Measurements from ENCODE around the gene RAPSN. TPM values are rescaled to one million over a fixed set of nuclear protein-coding genes. Genes with fewer than 3 reads are reported as not detected.
"Not testable (repeated sequence)": the region's sequence is repeated elsewhere in the genome, so short reads cannot be mapped to it uniquely, and the experiment has no call there.

Gene RAPSN
- polyA plus RNA-seq, 1 donor from 2014 or later = not detected

DNA sequence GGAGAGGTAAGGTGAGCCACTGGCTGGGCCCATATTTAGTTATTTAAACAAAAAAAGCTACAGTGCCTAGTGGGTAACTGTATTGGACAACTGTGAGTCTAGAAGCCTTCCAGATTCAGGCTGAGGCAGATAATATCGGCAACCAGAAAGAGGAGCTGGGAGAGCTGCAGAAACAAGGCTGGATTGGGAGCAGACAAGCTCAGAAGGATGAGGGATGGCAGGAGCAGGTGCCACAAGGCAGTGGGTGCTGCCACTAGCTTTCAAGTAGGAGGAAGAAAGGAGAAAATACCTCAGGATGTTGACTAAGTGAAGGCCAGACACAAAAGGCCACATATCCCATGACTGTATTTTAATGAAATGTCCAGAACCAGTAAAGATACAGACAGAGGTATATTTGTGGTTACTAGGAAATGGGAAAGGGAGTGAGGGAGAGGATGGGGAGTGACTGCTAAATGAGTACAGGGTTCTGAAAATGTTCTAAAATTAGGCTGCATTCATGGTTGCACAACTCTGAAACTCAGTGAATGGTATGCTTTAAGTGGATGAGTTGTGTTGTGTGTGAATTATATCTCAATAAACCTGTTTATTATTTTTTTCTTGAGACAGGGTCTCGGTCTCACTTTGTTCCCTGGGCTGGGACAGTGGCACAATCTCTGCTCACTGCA, 11.8 kb upstream of the RAPSN start:
- no peak overlapping the region for H2AFZ ChIP-seq (ENCODE audit: low read depth, low read length)
- no peaks in the 10 kb centered on the region for H3F3A ChIP-seq (ENCODE audit: insufficient read depth, low read length, poor library complexity, severe bottlenecking)
- no peaks in the 10 kb centered on the region for H3K27me3 ChIP-seq (ENCODE audit: insufficient read depth, low read depth, low read length)
- no peaks in the 10 kb centered on the region for H3K9me3 ChIP-seq (ENCODE audit: low read length)
- no peaks in the 10 kb centered on the region for H3K79me2 ChIP-seq (replicated peaks; ENCODE audit: insufficient read depth, low read length)
- no peak overlapping the region for H3K4me2 ChIP-seq (ENCODE audit: low read length)
- H3K9me2 ChIP-seq (ENCODE audit: insufficient read depth, low read length) = no peaks in the 10 kb centered on the region
- H3K36me3 ChIP-seq (ENCODE audit: insufficient read depth, low read length) = no peaks in the 10 kb centered on the region
- H3K27ac ChIP-seq (ENCODE audit: low read length) = no peak overlapping the region
- no peaks in the 10 kb centered on the region for H4K20me1 ChIP-seq (ENCODE audit: insufficient read depth)
- no peak overlapping the region for H3K4me3 ChIP-seq (ENCODE audit: low read length)
- no peak for TF ChIP-seq EP300 (conservative IDR thresholded peaks at IDR 0.05; ENCODE audit: poor library complexity, severe bottlenecking)
- TF ChIP-seq RAD21 (conservative IDR thresholded peaks at IDR 0.05) = no peak
- TF ChIP-seq MXI1 (conservative IDR thresholded peaks at IDR 0.05; ENCODE audit: poor library complexity, severe bottlenecking) = no peak
- no peak for TF ChIP-seq POLR2AphosphoS5 (IDR thresholded peaks at IDR 0.05)
- TF ChIP-seq SMC3 (conservative IDR thresholded peaks at IDR 0.05; ENCODE audit: poor library complexity) = no peak
- TF ChIP-seq EZH2 (IDR thresholded peaks at IDR 0.05; ENCODE audit: borderline replicate concordance, insufficient read depth, low read length, poor library complexity, severe bottlenecking) = no peak
- no peak for TF ChIP-seq TAF1 (IDR thresholded peaks at IDR 0.05; ENCODE audit: low read depth)
- TF ChIP-seq, protein P1, sequence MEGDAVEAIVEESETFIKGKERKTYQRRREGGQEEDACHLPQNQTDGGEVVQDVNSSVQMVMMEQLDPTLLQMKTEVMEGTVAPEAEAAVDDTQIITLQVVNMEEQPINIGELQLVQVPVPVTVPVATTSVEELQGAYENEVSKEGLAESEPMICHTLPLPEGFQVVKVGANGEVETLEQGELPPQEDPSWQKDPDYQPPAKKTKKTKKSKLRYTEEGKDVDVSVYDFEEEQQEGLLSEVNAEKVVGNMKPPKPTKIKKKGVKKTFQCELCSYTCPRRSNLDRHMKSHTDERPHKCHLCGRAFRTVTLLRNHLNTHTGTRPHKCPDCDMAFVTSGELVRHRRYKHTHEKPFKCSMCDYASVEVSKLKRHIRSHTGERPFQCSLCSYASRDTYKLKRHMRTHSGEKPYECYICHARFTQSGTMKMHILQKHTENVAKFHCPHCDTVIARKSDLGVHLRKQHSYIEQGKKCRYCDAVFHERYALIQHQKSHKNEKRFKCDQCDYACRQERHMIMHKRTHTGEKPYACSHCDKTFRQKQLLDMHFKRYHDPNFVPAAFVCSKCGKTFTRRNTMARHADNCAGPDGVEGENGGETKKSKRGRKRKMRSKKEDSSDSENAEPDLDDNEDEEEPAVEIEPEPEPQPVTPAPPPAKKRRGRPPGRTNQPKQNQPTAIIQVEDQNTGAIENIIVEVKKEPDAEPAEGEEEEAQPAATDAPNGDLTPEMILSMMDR (IDR thresholded peaks at IDR 0.05; ENCODE audit: poor library complexity, severe bottlenecking) = no peak
- TF ChIP-seq, protein P2, sequence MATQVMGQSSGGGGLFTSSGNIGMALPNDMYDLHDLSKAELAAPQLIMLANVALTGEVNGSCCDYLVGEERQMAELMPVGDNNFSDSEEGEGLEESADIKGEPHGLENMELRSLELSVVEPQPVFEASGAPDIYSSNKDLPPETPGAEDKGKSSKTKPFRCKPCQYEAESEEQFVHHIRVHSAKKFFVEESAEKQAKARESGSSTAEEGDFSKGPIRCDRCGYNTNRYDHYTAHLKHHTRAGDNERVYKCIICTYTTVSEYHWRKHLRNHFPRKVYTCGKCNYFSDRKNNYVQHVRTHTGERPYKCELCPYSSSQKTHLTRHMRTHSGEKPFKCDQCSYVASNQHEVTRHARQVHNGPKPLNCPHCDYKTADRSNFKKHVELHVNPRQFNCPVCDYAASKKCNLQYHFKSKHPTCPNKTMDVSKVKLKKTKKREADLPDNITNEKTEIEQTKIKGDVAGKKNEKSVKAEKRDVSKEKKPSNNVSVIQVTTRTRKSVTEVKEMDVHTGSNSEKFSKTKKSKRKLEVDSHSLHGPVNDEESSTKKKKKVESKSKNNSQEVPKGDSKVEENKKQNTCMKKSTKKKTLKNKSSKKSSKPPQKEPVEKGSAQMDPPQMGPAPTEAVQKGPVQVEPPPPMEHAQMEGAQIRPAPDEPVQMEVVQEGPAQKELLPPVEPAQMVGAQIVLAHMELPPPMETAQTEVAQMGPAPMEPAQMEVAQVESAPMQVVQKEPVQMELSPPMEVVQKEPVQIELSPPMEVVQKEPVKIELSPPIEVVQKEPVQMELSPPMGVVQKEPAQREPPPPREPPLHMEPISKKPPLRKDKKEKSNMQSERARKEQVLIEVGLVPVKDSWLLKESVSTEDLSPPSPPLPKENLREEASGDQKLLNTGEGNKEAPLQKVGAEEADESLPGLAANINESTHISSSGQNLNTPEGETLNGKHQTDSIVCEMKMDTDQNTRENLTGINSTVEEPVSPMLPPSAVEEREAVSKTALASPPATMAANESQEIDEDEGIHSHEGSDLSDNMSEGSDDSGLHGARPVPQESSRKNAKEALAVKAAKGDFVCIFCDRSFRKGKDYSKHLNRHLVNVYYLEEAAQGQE (IDR thresholded peaks at IDR 0.05; ENCODE audit: borderline replicate concordance) = no peak
- H3K9ac ChIP-seq (ENCODE audit: low read length) = no peak overlapping the region

DNA sequence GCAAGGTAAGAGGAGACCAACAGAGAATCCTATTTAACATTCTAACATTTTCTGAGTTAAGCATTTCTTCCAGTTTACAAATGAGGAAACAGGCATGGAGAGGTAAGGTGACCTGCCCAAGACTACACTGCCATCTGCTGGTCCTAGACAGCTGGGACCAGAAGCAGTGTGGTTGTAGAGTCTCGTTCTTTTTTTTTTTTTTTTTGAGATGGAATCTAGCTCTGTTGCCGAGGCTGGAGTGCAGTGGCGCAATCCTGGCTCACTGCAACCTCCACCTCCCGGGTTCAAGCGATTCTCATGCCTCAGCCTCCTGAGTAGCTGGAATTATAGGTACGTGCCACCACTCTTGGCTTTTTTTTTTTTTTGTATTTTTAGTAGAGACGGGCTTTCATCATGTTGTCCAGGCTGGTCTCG, 5.3 kb upstream of the RAPSN start:
- not testable (repeated sequence) for H3K27me3 ChIP-seq (ENCODE audit: insufficient read depth, low read depth, low read length); H3K4me2 ChIP-seq (ENCODE audit: low read length); H3K9ac ChIP-seq (ENCODE audit: low read length); H3F3A ChIP-seq (ENCODE audit: insufficient read depth, low read length, poor library complexity, severe bottlenecking); H3K9me3 ChIP-seq (ENCODE audit: low read length); H3K4me3 ChIP-seq (ENCODE audit: low read length); H3K79me2 ChIP-seq (replicated peaks; ENCODE audit: insufficient read depth, low read length); H4K20me1 ChIP-seq (ENCODE audit: insufficient read depth); H3K27ac ChIP-seq (ENCODE audit: low read length); H2AFZ ChIP-seq (ENCODE audit: low read depth, low read length); H3K9me2 ChIP-seq (ENCODE audit: insufficient read depth, low read length); H3K36me3 ChIP-seq (ENCODE audit: insufficient read depth, low read length)
- TF ChIP-seq, protein P1 (IDR thresholded peaks at IDR 0.05; ENCODE audit: poor library complexity, severe bottlenecking) = peak; percentile 77
- TF ChIP-seq RAD21 (conservative IDR thresholded peaks at IDR 0.05) (peak; percentile 74), SMC3 (conservative IDR thresholded peaks at IDR 0.05; ENCODE audit: poor library complexity) (peak; percentile 69)

All from neural cell (in vitro differentiated cells).